DND-41 (cell line): Measurements from ENCODE around the gene CARS1.

Experiments used
- CTCF ChIP-seq: IDR thresholded peaks from 2 replicates; pipeline ENCODE4 v1.5.1; 2012; ENCODE audit warnings: borderline replicate concordance, low read length, moderate library complexity, mild to moderate bottlenecking; ENCODE audit not compliant: poor library complexity, severe bottlenecking; ENCODE audit errors: extremely low read depth
- EZH2 ChIP-seq: IDR thresholded peaks from 3 replicates; pipeline ENCODE4 v1.6.1; 2012; ENCODE audit warnings: borderline replicate concordance, low read depth, mild to moderate bottlenecking, moderate library complexity, low read length, inconsistent platforms; ENCODE audit not compliant: severe bottlenecking

- TF ChIP-seq EZH2: no peak
- no peak for TF ChIP-seq CTCF
Observed at GRCh38 chr11:3030289-3031070, 26.7 kb downstream of the CARS1 start.
